Stimulated activated CD8-positive, alpha-beta memory T cell treated with anti-CD3 and anti-CD28 coated beads, Interleukin-4, amount 100 ng/mL, for 48 hours (primary cell): ENCODE results near the gene OR1D5.
"Not testable (repeated sequence)": the region's sequence is repeated elsewhere in the genome, so short reads cannot be mapped to it uniquely, and the experiment has no call there.

Source experiments
- DNase-seq: peaks from one replicate; pipeline ENCODE4 v3.0.0-alpha.2; 2020

Gene OR1D5

DNA sequence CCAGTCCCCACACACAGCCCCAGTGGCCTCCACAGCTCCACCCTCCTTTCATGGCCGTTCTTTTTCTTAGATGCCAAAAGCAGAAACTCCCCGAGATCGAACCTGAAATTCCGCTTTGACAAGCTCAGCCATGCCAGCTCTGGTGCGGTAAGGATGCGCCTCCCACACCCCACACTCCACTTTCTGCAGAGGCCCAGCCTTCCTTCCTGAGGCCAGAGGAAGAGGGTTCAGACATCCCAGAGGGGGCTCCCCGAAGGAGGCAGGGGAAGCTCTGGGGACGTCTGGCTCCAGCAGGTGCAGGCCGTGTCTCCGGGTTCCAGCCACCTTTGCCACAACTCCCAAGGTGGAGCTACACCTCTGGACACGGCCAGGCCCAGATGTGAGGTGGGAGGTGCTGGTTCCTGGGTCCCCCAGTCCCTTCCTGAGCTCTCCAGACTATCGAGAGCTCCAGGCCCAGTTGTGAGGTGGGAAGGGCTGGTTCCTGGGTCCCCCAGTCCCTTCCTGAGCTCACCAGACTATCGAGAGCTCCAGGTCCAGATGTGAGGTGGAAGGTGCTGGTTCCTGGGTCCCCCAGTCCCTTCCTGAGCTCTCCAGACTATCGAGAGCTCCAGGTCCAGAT lies 32.4 kb downstream of the OR1D5 start:
- not testable (repeated sequence) for DNase-seq

DNA sequence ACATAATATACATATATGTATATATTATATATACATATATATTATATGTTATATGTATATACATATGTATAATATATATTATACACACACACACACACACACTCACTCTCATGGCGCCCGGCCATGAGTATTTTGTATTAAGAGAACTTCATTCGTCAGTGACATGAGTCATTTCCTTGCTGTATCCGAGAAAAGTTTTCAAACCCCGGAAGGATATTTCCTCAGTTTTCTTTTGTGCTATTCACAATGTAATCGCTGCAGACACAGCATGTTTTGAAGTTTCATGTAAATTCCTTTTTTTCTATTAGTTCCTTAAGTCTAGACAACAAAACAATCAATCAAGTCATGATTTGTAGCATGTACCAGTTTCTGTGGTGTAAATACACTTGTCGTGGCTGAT lies 33.3 kb downstream of the OR1D5 start:
- DNase-seq: no peak

DNA sequence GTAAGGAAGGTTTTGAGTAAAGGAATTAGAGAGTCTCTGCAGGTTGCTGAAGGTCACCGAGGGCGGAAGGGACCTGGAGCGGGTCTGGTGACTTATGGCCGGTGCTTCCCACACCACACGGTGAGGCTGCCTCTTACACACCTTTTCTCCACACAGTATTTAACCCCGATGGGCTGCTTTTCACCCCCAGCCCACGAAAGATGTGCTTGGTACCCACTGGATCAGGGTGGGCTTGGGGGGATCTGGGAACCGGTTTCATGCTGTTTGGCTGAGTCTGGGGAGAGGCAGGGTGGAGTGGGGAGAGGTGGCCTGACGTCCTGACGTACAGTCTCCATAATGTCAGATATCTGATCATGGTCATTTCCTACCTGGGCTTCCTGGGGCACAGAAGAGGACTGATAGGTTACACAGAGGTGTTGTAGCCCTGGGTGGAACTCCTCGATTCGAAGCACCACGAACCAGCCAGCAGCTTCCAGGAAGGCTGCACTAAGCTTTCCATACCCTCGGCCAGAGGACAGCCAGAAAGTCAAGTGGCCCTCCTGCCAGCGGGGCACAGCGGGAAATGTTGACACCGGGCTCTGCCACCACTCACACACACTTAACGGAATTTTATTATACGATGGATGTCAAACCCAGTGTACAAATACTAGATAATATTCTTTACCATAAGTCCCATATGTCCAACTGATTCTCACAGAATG lies 34.0 kb downstream of the OR1D5 start:
- no peak for DNase-seq

DNA sequence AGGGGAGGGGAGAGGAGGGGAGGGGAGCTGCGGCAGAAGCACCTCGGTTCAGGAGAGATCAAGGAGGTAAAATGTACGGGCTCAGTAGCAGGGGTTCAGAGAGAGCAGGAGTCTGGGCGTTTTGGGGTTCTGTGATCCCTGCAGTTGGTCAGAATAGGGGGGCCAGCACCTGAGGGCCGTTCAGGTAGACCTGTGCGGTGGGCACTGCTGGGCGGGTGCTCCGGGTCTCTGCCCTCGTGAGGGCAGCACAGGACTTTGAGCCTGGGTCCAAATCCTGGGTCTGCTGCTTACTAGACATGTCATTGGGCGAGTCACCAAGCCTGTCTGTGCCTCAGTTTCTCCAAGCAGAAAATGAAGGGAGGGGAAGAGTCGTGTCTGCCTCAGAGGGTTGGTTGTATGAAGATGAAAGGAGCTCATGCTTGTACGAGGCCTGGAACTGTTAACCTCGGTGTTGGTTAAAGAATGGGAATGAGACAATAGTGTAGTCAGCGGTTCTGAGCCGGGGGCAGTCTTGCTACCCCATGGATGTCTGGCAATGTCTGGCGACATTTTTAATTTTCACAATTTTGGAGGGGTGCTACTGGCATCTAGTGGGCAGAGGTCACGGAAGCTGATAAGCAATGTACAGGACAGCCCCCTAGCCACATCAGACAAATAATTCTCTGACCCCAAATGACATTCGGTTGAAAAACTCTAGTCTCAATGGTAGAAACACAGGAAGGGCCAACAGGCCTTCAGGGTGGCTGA lies 35.4 kb downstream of the OR1D5 start:
- DNase-seq: no peak

DNA sequence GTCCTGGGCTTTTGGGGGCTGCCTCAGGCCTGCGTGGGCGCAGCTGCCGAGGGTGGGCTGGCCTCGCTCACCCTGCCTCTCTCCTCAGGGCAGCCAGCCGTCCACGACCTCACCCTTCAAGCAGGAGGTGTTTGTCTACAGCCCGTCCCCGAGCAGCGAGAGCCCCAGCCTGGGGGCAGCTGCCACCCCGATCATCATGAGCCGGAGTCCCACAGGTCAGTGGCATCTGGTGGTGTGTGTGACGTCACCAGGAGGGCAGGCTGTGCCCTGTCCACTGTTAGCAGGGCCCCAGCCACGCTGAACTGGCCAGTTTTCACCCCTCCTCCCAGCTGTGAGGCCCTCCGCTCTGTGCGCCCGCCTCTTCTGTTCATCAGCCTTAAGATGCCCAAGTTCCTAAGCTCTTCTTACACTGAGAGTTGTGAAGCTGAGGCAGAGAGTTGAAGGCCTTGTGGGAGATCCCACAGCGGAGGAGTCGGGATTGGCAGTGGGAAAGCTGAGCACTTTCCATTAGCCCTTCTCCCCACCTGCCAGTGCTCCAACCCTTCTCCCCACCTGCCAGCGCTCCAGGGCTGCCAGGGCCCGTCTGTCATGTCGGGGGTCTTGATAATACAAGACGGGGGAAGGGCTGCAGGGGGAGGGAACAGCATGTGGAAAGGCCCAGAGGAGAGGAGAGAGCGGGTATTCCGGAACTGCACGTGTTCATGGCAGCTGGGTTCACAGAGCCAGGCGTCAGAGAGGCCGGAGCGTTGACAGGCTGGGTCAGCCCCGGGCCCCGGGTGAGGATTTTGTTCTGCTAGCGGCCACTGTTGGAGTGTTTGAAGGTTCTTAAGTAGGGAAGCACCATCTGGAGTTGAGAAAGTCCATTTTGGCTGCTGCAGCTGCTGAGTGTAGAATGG lies 36.3 kb downstream of the OR1D5 start:
- DNase-seq: no peak

DNA sequence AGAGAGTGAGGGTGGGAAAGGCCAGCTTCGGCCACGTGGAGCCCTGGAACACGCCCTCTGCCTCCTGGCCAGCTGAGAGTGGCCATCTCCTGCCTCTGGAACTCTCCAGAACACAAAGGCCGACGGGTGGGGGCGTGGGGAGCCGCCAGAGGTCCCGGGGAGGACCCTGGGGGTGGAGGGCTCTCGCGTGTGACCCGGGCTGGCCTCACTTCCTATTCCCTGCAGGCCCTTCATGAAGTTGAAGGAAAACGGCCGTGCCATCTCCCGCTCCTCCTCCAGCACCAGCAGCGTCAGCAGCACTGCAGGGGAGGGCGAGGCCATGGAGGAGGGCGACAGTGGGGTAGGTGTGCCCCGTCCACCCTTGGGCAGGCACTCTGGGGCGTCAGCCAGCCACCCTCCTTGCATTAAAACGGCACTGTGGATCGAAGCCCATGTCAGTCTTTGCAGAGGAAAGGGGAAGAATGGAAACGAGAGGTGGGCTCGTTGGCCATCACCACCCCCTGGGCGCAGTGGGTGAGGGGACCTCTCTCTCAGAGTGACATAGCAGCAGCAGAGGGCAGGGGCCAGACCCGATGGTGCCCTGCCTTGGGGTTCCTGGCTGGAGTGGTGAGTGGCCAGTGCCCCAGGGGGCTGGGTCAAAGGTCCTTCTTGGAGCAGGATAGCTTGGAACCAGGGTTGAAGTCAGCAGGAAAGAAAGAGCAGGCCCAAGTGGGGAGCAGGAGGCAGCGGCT lies 37.1 kb downstream of the OR1D5 start:
- DNase-seq: no peak

DNA sequence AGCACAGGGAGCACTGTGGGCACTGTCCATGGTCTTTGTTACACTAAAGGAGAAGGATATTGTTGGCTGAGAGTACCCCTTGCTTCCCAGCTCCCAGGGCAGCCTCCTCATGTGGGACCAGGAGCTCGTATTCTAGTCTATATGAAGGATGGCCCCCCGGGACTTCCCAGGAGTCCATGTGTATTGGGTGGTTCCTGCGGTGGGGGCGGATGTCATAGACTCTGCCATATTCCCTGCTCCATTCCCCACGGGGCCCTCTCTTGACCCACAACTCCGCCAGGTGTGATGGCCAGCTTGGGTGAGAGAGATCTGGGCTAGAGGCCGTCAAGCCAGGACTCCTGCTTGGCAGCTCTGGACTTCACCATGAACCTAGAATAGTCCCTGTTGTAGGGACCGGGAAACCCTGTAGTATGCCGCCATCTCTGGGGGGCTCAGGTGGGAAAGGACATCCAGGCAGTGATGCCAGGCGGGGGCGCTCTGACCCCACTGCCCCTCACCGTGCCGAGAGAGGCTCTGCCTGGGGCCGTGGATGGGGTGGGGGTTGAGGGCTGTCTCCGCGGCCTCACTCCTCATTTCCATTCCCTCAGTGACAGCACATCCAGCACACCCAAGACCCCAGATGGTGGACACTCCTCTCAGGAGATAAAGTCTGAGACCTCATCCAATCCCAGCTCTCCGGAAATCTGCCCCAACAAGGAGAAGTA lies 37.8 kb downstream of the OR1D5 start:
- DNase-seq: no peak

DNA sequence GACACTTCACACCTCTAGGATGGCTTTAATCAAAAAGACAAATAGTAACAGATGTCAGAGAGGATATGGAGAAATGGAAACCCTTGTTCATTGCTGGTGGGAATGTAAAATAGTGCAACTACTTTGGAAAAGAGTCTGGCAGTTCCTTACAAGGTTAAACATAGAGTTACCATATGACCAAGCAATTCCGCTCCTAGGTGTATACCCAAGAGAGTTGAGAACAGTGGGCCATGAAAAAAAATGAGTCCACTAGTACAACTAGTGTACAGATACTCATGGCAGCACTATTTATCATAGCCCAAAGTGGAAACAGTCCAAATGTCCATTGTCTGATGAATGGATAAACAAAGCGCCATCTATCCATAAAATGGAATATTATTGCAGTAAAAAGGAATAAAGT lies 39.1 kb downstream of the OR1D5 start:
- no peak for DNase-seq

DNA sequence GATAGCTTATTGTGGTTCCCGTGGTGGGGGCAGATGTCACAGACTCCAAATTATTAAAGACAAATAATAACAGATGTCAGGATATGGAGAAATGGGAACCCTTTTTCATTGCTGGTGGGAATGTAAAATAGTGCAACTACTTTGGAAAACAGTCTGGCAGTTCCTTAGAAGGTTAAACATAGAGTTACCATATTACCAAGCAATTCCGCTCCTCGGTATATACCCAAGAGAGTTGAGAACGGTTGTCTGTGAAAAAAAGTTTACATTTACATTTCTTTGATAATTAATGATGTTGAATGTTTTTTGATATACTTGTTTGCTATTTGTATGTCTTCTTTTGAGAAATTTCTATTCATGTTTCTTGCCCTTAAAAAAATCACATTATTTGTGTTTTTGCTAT lies 41.2 kb downstream of the OR1D5 start:
- DNase-seq: no peak

DNA sequence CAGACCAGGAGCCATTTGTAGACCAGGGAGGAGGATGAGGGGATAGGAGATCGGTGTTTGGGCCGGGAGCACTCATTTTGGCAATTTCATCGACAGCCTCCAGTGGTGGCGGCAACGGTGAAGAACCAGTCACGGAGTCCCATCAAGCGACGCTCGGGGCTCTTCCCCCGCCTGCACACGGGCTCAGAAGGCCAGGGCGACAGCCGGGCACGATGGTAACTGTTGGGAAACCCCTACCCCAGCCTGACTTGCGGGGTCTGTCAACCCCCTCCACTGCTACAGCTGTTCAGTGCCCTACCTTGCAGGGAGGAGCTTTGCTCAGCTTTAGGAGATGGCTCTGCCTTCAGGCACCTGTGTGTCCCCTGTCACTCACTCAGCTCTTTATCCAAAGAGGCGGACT lies 43.0 kb downstream of the OR1D5 start:
- no peak for DNase-seq

DNA sequence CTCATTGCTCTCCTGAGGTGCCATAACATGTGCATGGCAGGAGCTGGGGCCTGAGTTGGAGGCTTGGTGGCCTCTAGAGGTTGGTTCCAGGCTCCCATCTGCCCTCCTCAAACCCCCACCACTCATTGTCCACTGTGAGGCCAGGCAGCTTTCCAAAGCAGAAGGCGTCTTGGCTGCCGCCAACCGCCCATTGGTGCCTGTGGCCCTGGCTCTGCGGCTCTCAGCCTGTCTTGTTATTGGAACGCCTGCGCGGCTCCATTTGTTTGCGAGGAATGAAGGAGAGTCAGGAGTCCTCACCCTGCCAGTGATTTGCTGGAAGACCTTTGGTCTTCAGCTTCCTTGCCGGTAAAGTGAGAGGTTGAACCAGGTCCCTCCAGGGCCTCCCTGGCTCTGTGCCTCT lies 43.6 kb downstream of the OR1D5 start:
- DNase-seq: no peak

DNA sequence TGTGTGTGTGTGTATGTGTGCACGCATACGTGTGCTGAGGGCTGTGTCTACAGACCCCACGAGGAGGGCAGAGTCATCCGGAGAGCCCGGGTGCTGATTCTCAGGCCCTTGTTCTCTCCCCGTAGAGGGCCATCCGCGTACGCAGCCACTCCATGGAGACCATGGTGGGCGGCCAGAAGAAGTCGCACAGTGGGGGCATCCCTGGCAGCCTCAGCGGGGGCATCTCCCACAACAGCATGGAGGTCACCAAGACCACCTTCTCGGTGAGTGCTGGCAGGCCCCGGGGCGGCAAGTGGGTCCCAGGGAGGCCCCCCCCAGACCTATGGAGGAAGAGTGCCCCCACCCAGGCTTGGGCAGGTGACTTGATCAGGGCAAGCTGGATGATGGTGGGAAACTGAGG lies 45.5 kb downstream of the OR1D5 start:
- DNase-seq: no peak

DNA sequence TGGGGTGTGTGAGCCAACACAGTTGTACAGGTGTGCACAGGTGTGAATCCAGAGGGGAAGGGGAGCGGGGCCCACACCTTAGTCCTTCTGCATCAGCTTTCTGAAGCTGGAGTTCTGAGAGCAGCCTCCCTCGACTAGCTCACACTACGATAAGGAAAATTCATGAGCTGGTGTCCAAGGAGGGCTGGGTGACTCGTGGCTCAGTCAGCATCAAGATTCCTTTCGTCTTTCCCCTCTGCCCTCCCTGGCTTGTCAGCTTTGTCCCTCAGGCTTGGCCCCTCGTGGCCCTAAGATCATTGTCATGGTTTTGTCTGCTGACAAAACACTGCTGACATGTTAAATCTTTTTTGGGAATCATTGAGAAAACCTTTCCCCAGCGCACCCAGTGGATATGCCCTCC lies 47.5 kb downstream of the OR1D5 start:
- DNase-seq: no peak

DNA sequence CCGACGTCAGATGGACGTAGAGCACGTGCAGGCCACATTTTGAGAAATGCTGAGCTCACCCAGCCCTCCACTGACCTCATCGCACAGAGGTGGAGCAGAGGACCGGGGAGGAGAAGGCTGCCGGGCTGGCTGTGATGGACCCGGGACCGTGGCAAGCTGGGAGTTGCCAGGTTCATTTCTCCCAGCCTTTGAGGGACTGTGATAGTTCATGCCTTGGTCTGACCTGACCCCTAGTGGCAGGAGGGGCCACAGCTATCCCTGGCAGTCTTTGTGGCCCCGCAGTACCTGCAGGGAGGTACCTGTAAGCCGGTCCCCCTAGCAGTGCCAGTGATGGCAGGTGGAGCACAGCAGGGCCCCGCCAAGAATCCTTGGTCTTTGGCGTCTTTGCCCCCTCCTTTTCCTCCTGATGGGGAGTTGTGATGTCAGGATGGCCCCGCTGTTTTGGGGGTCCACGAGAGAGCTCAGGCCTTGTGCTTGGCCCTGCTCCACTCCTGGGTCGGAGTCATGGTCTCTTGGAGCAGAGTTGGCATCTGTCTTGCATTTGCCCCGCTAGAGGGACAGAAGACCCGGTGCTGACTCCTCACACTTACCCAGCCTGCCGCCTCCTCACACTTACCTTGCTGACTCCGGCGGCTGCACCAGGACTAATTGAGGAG lies 50.4 kb downstream of the OR1D5 start:
- DNase-seq: peak; percentile 72
